ENCODE data around the gene GHSR. TPM values are rescaled to one million over a fixed set of nuclear protein-coding genes. Genes with fewer than 3 reads are reported as not detected.

Gene GHSR
- total RNA-seq, 1 experiment from 2014 or later: not detected

- no TSS peak for BruUV-seq (replicated peaks)
- POLR2A ChIA-PET: no interaction called here
- Histone ChIP-seq H3K36me3 (ENCODE audit: control insufficient read depth, insufficient read depth, low read length) (no peaks in the 10 kb centered on the region), H3K9me3 (no peaks in the 10 kb centered on the region), H3K27me3 (replicated peaks; ENCODE audit: control insufficient read depth, insufficient read depth, low read length) (no peaks in the 10 kb centered on the region), H3K4me3 (ENCODE audit: low read depth, low read length) (no peak overlapping the region), H3K4me1 (no peaks in the 10 kb centered on the region)
- no peak overlapping the region for H3K4me3 Mint-ChIP-seq (ENCODE audit: unreplicated experiment)
- TF ChIP-seq CTCF (IDR thresholded peaks at IDR 0.05; ENCODE audit: insufficient read depth in 1 of 2, low read depth in 1 of 2, low read length in 1 of 2, severe bottlenecking in 1 of 2, unreplicated experiment in 1 of 2): no peak
- no peak overlapping the region for H3K27ac Mint-ChIP-seq (ENCODE audit: unreplicated experiment)
- intact Hi-C loops (cut with micrococcal nuclease; ENCODE audit: unreplicated experiment): no loop called here
- no peaks in the 10 kb centered on the region for H3K4me1 Mint-ChIP-seq (ENCODE audit: low read depth, unreplicated experiment)
- H3K36me3 Mint-ChIP-seq (ENCODE audit: insufficient read depth, unreplicated experiment): peaks cover 26% of the 10 kb centered on the region
- no peak for DNase-seq
- no peaks in the 10 kb centered on the region for H3K9me3 Mint-ChIP-seq (ENCODE audit: unreplicated experiment)
- CTCF ChIA-PET: no interaction called here
- no peaks in the 10 kb centered on the region for H3K27me3 Mint-ChIP-seq (ENCODE audit: insufficient read depth, unreplicated experiment)
These were observed 42.3 kb downstream of the GHSR start for GRCh38 chr3:172405914-172406313.

- intact Hi-C loops (cut with micrococcal nuclease; ENCODE audit: unreplicated experiment): no loop called here
- Mint-ChIP-seq H3K36me3 (ENCODE audit: insufficient read depth, unreplicated experiment) (peaks cover 27% of the 10 kb centered on the region), H3K9me3 (ENCODE audit: unreplicated experiment) (no peaks in the 10 kb centered on the region), H3K27me3 (ENCODE audit: insufficient read depth, unreplicated experiment) (no peaks in the 10 kb centered on the region), H3K27ac (ENCODE audit: unreplicated experiment) (no peak overlapping the region), H3K4me1 (ENCODE audit: low read depth, unreplicated experiment) (no peaks in the 10 kb centered on the region), H3K4me3 (ENCODE audit: unreplicated experiment) (no peak overlapping the region)
- BruUV-seq (replicated peaks): no TSS peak
- no peaks in the 10 kb centered on the region for H3K4me1 ChIP-seq
- H3K27me3 ChIP-seq (replicated peaks; ENCODE audit: control insufficient read depth, insufficient read depth, low read length): no peaks in the 10 kb centered on the region
- DNase-seq: no peak
- no peaks in the 10 kb centered on the region for H3K9me3 ChIP-seq
- no peaks in the 10 kb centered on the region for H3K36me3 ChIP-seq (ENCODE audit: control insufficient read depth, insufficient read depth, low read length)
- ChIA-PET POLR2A (no interaction called here), CTCF (no interaction called here)
- no peak overlapping the region for H3K4me3 ChIP-seq (ENCODE audit: low read depth, low read length)
- TF ChIP-seq CTCF (IDR thresholded peaks at IDR 0.05; ENCODE audit: insufficient read depth in 1 of 2, low read depth in 1 of 2, low read length in 1 of 2, severe bottlenecking in 1 of 2, unreplicated experiment in 1 of 2): no peak
These were observed 43.9 kb downstream of the GHSR start for GRCh38 chr3:172404237-172404962.

- no peaks in the 10 kb centered on the region for H3K27me3 Mint-ChIP-seq (ENCODE audit: insufficient read depth, unreplicated experiment)
- intact Hi-C loops (cut with micrococcal nuclease; ENCODE audit: unreplicated experiment): no loop called here
- H3K36me3 Mint-ChIP-seq (ENCODE audit: insufficient read depth, unreplicated experiment): peaks cover 20% of the 10 kb centered on the region
- Histone ChIP-seq H3K4me1 (no peaks in the 10 kb centered on the region), H3K27me3 (replicated peaks; ENCODE audit: control insufficient read depth, insufficient read depth, low read length) (no peaks in the 10 kb centered on the region), H3K9me3 (no peaks in the 10 kb centered on the region), H3K36me3 (ENCODE audit: control insufficient read depth, insufficient read depth, low read length) (no peaks in the 10 kb centered on the region), H3K4me3 (ENCODE audit: low read depth, low read length) (no peak overlapping the region)
- no peaks in the 10 kb centered on the region for H3K9me3 Mint-ChIP-seq (ENCODE audit: unreplicated experiment)
- TF ChIP-seq CTCF (IDR thresholded peaks at IDR 0.05; ENCODE audit: insufficient read depth in 1 of 2, low read depth in 1 of 2, low read length in 1 of 2, severe bottlenecking in 1 of 2, unreplicated experiment in 1 of 2): no peak
- no peak overlapping the region for H3K27ac Mint-ChIP-seq (ENCODE audit: unreplicated experiment)
- ChIA-PET CTCF (no interaction called here), POLR2A (no interaction called here)
- H3K4me3 Mint-ChIP-seq (ENCODE audit: unreplicated experiment): no peak overlapping the region
- BruUV-seq (replicated peaks): no TSS peak
- no peaks in the 10 kb centered on the region for H3K4me1 Mint-ChIP-seq (ENCODE audit: low read depth, unreplicated experiment)
- no peak for DNase-seq
These were observed 45.2 kb downstream of the GHSR start for GRCh38 chr3:172402892-172403643.
